Measurements from ENCODE around the gene RPE65.

RPE65 gene

DNA sequence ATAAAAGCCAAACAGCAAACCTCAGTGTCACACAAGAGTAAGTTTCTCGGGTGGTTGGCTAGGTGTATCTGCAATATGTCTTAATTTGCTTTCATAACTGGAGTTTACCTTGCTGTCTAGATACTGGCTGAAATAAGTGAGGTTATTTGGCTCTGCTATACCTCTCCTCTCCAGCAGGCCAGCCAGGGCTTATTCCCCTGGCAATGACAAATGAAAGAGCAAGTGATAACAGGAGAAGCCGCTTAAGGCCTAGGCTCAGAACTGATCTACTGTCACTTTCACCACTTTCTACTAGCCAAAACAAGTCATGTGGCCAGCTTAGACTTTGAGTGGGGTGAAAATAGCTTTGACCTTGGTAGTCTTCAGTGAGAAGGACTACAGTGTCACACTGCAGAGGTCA, 4.8 kb upstream of the RPE65 start:
- H3K4me3 ChIP-seq (ENCODE audit: low read depth, low read length), result no peak overlapping the region
- TF ChIP-seq, protein P1, sequence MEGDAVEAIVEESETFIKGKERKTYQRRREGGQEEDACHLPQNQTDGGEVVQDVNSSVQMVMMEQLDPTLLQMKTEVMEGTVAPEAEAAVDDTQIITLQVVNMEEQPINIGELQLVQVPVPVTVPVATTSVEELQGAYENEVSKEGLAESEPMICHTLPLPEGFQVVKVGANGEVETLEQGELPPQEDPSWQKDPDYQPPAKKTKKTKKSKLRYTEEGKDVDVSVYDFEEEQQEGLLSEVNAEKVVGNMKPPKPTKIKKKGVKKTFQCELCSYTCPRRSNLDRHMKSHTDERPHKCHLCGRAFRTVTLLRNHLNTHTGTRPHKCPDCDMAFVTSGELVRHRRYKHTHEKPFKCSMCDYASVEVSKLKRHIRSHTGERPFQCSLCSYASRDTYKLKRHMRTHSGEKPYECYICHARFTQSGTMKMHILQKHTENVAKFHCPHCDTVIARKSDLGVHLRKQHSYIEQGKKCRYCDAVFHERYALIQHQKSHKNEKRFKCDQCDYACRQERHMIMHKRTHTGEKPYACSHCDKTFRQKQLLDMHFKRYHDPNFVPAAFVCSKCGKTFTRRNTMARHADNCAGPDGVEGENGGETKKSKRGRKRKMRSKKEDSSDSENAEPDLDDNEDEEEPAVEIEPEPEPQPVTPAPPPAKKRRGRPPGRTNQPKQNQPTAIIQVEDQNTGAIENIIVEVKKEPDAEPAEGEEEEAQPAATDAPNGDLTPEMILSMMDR (IDR thresholded peaks at IDR 0.05; ENCODE audit: borderline replicate concordance, insufficient read depth, low read depth, low read length), result 0 out of 2 replicates have a peak, but pooled peaks have one; percentile 3

DNA sequence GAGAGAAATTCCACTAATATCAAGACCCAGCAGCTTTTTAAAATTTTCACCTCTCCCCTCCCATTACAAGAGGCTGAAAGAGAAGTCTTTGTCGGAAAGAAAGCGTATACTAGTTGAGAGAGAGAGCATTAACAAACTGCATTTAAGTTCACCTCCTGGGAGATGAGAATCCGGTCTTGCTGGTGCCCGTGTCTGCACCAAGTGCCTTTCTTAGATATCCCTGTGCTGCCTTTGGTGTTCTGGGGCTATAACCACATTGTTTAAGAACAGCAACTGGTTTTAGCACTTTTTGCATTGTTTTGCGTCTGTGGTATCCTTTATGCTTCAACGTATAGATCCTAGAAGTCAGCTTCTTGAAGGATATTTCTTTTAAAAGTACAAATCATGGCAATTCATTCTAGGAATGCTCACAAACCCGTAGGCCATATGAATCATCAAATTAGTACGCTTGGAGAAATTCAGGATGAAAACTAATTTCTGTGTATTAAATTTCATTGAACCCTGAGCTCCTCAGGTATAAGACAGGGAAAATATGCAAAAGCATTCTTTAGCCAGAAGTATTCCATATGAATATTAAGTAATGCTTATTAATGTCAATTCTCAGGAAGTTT, 3.4 kb upstream of the RPE65 start:
- TF ChIP-seq, protein P1 (IDR thresholded peaks at IDR 0.05; ENCODE audit: borderline replicate concordance, insufficient read depth, low read depth, low read length), result no peak
- H3K4me3 ChIP-seq (ENCODE audit: low read depth, low read length), result no peak overlapping the region

DNA sequence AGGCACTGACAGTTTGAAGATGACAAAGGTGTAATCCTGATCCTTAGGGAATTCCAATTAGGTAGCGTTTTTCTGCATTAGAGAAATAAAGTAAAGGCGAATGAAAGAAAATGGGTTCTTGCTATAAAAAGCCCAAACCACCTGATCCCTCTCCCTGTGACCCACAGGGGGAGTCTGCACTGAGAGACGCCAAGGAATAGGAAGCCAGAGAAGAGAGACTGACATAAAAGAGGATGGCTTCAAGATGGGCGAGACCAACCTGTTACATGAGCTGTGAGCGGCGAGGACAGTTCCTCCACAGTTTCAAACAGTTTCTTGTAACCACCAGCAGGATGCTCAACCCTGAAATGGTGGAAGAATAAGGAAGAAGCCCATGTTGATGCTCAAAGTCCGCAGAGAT, 1.4 kb downstream of the RPE65 start:
- H3K4me3 ChIP-seq (ENCODE audit: low read depth, low read length), result no peak overlapping the region
- TF ChIP-seq, protein P1 (IDR thresholded peaks at IDR 0.05; ENCODE audit: borderline replicate concordance, insufficient read depth, low read depth, low read length), result no peak

DNA sequence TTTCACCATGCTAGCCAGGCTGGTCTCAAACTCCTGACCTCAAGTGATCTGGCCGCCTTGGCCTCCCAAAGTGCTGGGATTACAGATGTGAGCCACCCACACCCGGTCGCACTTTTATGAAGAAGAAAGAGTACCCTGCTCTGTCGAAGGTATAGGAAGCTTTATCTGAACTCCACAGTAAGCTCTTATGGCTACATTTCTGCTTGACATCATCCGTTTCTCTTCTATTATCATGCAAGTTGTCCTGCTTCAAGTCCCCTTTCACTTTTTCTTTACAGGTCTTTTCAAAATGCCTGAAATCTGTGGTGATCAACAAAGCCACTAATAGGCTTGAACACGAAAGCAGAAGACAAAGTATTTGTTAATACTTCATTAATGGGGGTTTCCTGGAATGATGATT, 4.0 kb downstream of the RPE65 start:
- TF ChIP-seq, protein P1 (IDR thresholded peaks at IDR 0.05; ENCODE audit: borderline replicate concordance, insufficient read depth, low read depth, low read length), result no peak

DNA sequence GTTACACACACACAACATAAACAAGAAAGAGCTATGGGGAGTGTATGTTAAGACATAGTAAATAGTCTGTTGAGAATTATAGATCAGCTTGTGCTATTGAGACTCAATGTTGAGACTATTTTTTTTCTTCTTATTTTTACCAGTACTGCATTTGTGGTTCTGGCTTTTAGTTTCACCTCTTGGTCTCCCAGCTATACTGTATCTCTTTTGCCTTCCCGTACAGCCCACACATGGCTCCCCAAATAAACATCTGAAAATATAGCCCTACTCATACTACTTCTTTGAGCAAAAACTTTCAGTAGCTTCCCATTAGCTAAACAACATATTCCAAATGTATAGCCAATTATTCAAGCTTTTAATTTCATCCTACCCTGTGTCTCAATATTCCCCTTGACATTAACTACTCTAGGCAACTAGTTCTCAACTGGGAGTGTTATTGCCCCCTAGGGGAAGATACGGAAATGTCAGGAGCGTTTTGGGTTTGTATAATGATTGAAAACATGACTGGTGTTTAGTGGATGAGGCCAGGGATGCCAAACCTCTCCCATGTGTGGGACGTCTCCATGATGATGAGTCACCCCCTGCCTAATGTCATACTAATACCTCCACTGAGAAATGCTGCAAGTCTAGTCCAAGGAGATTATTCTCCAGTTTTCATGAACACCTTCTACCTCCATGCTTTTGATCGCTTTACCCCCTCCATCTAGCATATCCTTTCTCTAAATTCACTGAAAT, 6.8 kb downstream of the RPE65 start:
- TF ChIP-seq, protein P1 (IDR thresholded peaks at IDR 0.05; ENCODE audit: borderline replicate concordance, insufficient read depth, low read depth, low read length), result peak; percentile 55; the same call in 1 of the 2 replicates
- H3K4me3 ChIP-seq (ENCODE audit: low read depth, low read length), result no peak overlapping the region

More for the DNA sequence above, 4.0 kb downstream of the RPE65 start:
- no peak overlapping the region for H3K4me3 ChIP-seq (ENCODE audit: low read depth, low read length)

DNA sequence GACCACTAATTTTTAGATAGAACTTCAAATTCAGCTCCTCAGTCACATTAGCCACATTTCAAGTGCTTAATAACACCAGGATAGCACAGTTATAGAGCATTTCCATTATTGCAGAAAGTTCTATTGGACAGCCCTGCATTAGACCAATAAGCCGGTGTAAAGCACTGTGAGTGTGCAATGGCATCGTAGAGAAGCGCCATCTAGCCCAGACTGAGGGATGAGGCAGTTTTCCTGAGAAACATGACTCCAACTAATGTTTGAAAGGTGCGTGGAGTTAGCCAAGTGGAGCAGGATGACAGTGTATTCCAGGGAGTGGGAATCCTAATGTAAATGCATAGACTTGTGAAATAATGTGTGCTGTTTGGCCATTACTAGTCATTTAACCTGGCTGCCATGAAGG, 7.7 kb downstream of the RPE65 start:
- TF ChIP-seq, protein P1 (IDR thresholded peaks at IDR 0.05; ENCODE audit: borderline replicate concordance, insufficient read depth, low read depth, low read length), result no peak
- H3K4me3 ChIP-seq (ENCODE audit: low read depth, low read length), result no peak overlapping the region

DNA sequence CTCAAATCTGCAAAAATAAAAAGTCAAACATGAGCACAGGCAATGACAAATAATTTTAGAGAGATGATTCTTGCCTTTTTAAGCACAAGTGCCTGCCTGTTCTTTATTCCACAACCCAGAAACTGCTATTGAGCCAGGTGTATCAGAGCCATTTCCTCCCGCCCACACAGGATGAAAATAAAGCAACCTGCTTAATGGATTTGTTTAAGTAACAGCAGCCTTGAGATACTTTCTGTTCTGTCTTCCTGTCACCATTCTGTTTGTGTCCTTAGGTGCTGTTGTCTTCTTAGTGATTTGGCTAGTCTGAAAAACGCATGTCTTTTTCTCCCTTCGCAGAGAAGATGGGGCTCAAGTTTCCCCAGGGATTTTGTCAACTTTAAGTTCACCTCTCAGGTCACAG, 11.4 kb downstream of the RPE65 start:
- no peak overlapping the region for H3K4me3 ChIP-seq (ENCODE audit: low read depth, low read length)
- TF ChIP-seq, protein P1 (IDR thresholded peaks at IDR 0.05; ENCODE audit: borderline replicate concordance, insufficient read depth, low read depth, low read length), result no peak

Measured in GM12875 (cell line).